Vagina (tissue), 2 donors: ENCODE measurements around the gene TRIM36.

Experiments
- CTCF ChIP-seq, 3 experiments: fragments of 450-650 bp in 2 of 3; fragments of 200-600 bp in 1 of 3; sonication (generic) in 1 of 3; IDR thresholded peaks; one replicate each; pipeline ENCODE4 v1.5.1; 2017 to 2019; ENCODE audit warnings: antibody characterized with exemption in 3 of 3, mild to moderate bottlenecking in 2 of 3, moderate library complexity in 2 of 3
- POLR2AphosphoS5 ChIP-seq, 2 donors: sonication (generic); formaldehyde crosslinking; IDR thresholded peaks; one replicate each; pipeline ENCODE4 v1.9.0; 2017; ENCODE audit warnings: antibody characterized with exemption in 2 of 2, mild to moderate bottlenecking in 2 of 2, low read depth in 1 of 2; ENCODE audit not compliant: insufficient read depth in 1 of 2

- TF ChIP-seq CTCF (IDR thresholded peaks at IDR 0.05) (no peak), POLR2AphosphoS5 (IDR thresholded peaks at IDR 0.05; ENCODE audit: insufficient read depth in 1 of 2, low read depth in 1 of 2) (no peak)
Observed at GRCh38 chr5:115151208-115151805, 18.4 kb downstream of the TRIM36 start.
